Measurements from ENCODE around the gene SRR.

SRR gene

DNA sequence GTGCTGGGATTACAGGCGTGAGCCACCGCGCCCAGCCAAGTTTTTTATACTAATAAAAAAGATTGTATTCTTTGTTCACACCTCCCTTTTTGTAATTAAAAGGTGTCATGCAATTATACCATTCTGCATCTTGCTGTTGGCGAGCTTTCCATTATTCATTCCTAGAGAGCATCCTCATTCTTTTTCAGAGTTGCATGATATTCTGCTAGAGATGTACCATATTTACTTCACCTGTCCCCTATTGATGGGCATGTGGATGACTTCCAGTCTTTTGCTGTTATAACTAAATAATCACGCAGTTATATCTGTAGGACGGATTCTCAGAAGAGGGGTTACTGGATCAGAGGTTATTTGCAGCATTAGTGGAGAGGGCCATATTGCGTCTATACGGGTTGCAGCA is 50.6 kb downstream of the SRR start:
- H3K9me3 ChIP-seq (replicated peaks; ENCODE audit: low read length): no peaks in the 10 kb centered on the region
- H3K9ac ChIP-seq (ENCODE audit: low read depth, low read length): no peak overlapping the region
- H3K4me1 ChIP-seq (ENCODE audit: control insufficient read depth, insufficient read depth, low read length): peaks cover 9% of the 10 kb centered on the region
- no peak overlapping the region for H3K4me2 ChIP-seq (ENCODE audit: low read length)
- no peak overlapping the region for H3K4me3 ChIP-seq (ENCODE audit: low read length)
- H3K36me3 ChIP-seq (ENCODE audit: insufficient read depth, low read length): peaks cover 4% of the 10 kb centered on the region
- H3K27me3 ChIP-seq (ENCODE audit: control insufficient read depth, insufficient read depth, low read length): no peaks in the 10 kb centered on the region

DNA sequence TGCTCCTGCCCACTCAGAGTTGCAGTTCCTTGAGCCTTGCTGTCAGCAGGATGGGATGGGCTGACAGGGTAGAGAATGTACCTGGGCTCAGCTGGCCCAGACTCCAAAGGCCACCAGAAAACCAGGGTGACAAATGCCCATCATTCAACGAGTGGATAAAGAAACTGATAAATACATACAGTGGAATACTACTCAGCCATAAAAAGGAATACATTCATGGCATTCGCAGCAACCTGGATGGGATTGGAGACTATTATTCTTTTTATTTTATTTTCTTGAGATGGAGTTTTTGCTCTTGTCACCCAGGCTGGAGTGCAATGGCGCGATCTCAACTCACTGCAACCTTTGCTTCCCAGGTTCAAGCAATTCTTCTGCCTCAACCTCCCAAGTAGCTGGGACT is 53.5 kb downstream of the SRR start:
- H3K9me3 ChIP-seq (replicated peaks; ENCODE audit: low read length): no peaks in the 10 kb centered on the region
- no peak overlapping the region for H3K4me3 ChIP-seq (ENCODE audit: low read length)
- H3K36me3 ChIP-seq (ENCODE audit: insufficient read depth, low read length): peaks cover 4% of the 10 kb centered on the region
- peaks cover 17% of the 10 kb centered on the region for H3K4me1 ChIP-seq (ENCODE audit: control insufficient read depth, insufficient read depth, low read length)
- no peak overlapping the region for H3K4me2 ChIP-seq (ENCODE audit: low read length)
- H3K27me3 ChIP-seq (ENCODE audit: control insufficient read depth, insufficient read depth, low read length): no peaks in the 10 kb centered on the region
- H3K9ac ChIP-seq (ENCODE audit: low read depth, low read length): no peak overlapping the region

DNA sequence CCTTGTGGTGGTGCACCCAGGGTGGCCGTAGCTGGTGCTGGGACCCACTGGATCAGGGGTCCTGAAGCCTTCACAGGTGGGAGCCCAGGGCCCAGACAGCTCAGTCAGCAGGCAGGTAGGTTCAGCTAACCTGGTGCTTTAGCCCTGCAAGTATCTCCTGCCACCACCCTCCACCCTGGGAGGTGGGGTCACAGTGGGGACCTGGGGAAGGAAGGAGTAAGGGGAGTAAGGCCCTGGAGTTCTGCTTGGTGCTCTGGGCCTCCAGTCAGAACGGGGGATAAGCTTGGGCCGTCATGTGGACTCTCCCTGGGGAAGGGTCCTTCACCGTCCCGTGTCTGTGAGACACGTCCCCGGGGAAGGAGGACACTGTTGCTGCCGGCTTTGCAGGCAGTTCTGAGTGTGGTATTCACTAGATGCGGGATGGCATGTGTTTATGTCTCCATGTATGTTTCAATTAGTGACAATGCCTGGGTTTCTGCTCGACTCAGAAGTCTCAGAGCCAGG is 54.2 kb downstream of the SRR start:
- H3K27me3 ChIP-seq (ENCODE audit: control insufficient read depth, insufficient read depth, low read length): no peaks in the 10 kb centered on the region
- H3K4me1 ChIP-seq (ENCODE audit: control insufficient read depth, insufficient read depth, low read length): peaks cover 17% of the 10 kb centered on the region
- H3K9me3 ChIP-seq (replicated peaks; ENCODE audit: low read length): no peaks in the 10 kb centered on the region
- H3K9ac ChIP-seq (ENCODE audit: low read depth, low read length): no peak overlapping the region
- H3K4me3 ChIP-seq (ENCODE audit: low read length): no peak overlapping the region
- no peak overlapping the region for H3K4me2 ChIP-seq (ENCODE audit: low read length)
- H3K36me3 ChIP-seq (ENCODE audit: insufficient read depth, low read length): peaks cover 6% of the 10 kb centered on the region

DNA sequence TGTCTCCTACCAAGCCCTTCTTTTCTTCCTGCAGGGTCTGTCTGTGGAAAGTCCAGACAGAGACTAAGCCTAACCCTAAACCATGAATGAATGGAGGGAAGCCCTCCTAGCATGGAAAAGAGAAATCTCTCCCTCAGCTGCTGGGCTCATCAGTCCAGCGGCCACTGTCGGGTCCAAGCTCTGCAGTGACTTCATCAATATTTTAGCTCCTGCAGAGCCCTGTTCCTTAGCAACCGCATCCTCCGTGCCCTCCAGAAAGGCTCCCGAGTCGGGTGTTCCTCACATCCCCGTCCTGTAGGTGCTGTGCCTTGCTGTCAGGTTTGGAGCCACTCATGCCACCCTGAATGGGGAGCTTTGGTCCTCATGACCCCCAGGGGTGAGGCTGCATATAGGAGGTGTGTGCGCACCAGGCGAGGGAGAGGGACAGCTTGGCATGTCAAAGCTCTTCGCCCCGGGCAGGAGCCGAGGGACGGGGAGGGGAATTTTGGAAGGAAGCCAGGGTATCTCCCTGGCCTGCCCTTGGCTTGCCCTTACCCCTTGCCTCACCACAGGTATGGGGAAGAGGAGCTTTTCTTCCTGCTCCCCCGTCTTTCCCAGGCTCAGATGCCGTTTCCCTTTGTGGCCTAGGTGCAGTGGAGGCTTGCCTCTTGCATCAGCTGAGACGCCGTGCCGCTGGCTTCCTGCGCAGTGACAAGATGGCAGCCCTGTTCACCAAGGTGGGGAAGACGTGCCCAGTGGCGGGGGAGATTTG is 57.4 kb downstream of the SRR start:
- Histone ChIP-seq H3K9me3 (replicated peaks; ENCODE audit: low read length) (no peaks in the 10 kb centered on the region), H3K4me3 (ENCODE audit: low read length) (no peak overlapping the region), H3K9ac (ENCODE audit: low read depth, low read length) (no peak overlapping the region), H3K36me3 (ENCODE audit: insufficient read depth, low read length) (peaks cover 20% of the 10 kb centered on the region), H3K4me2 (ENCODE audit: low read length) (no peak overlapping the region), H3K4me1 (ENCODE audit: control insufficient read depth, insufficient read depth, low read length) (peaks cover 17% of the 10 kb centered on the region), H3K27me3 (ENCODE audit: control insufficient read depth, insufficient read depth, low read length) (no peaks in the 10 kb centered on the region)

DNA sequence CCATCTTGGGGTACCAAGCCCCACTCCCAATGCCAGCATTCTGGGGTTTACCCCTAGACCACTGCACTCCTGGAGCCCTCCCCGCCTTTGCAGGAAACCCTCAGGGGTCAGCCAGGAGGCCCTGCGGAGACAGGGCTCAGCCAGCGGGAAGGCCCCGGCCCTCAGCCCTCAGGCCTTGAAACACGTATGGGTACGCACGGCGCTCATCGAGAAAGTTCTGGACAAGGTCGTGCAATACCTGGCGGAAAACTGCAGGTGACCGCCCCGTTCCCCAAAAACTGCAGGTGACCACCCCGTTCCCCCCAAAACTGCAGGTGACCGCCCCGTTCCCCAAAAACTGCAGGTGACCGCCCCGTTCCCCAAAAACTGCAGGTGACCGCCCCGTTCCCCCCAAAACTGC is 58.3 kb downstream of the SRR start:
- Histone ChIP-seq H3K9me3 (replicated peaks; ENCODE audit: low read length) (no peaks in the 10 kb centered on the region), H3K4me2 (ENCODE audit: low read length) (no peak overlapping the region), H3K27me3 (ENCODE audit: control insufficient read depth, insufficient read depth, low read length) (no peaks in the 10 kb centered on the region), H3K4me3 (ENCODE audit: low read length) (no peak overlapping the region), H3K4me1 (ENCODE audit: control insufficient read depth, insufficient read depth, low read length) (peaks cover 17% of the 10 kb centered on the region), H3K36me3 (ENCODE audit: insufficient read depth, low read length) (peaks cover 25% of the 10 kb centered on the region), H3K9ac (ENCODE audit: low read depth, low read length) (no peak overlapping the region)

DNA sequence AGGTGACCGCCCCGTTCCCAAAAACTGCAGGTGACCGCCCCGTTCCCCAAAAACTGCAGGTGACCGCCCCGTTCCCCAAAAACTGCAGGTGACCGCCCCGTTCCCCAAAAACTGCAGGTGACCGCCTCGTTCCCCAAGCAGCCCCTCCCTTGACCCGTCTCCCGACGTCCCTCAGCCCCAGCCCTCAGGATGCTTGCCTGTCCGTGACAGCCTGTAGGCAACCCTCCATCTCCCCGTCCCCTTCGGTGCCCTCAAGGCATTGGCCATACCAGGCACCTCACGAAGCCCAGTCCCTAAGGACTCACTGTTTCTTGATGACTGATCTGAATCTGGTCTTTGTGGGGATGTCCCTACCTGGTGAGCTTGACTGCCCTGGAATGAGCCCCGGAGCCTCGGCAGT is 58.7 kb downstream of the SRR start:
- Histone ChIP-seq H3K4me1 (ENCODE audit: control insufficient read depth, insufficient read depth, low read length) (peaks cover 17% of the 10 kb centered on the region), H3K36me3 (ENCODE audit: insufficient read depth, low read length) (peaks cover 25% of the 10 kb centered on the region), H3K27me3 (ENCODE audit: control insufficient read depth, insufficient read depth, low read length) (no peaks in the 10 kb centered on the region), H3K4me2 (ENCODE audit: low read length) (no peak overlapping the region), H3K4me3 (ENCODE audit: low read length) (no peak overlapping the region), H3K9ac (ENCODE audit: low read depth, low read length) (no peak overlapping the region), H3K9me3 (replicated peaks; ENCODE audit: low read length) (no peaks in the 10 kb centered on the region)

DNA sequence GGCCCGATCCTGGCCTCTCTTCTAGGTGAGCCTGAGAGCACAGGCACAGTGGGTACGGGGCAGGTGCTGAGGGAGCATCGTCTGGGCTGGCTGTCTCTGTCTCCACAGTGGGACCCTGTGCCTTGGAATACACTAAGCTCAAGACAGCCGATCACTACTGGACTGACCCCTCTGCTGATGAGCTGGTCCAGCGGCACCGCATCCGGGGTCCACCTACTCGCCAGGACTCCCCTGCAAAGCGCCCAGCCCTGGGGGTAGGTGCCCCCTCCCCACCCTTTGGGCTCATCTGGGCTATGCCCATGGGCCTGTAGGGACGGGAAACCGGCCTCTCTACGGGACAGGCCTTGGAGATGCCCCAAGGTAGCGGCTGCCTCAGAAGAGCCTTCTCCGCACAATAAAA is 59.1 kb downstream of the SRR start:
- H3K9me3 ChIP-seq (replicated peaks; ENCODE audit: low read length): no peaks in the 10 kb centered on the region
- no peak overlapping the region for H3K9ac ChIP-seq (ENCODE audit: low read depth, low read length)
- peaks cover 22% of the 10 kb centered on the region for H3K36me3 ChIP-seq (ENCODE audit: insufficient read depth, low read length)
- H3K4me2 ChIP-seq (ENCODE audit: low read length): no peak overlapping the region
- no peak overlapping the region for H3K4me3 ChIP-seq (ENCODE audit: low read length)
- H3K4me1 ChIP-seq (ENCODE audit: control insufficient read depth, insufficient read depth, low read length): peaks cover 17% of the 10 kb centered on the region
- no peaks in the 10 kb centered on the region for H3K27me3 ChIP-seq (ENCODE audit: control insufficient read depth, insufficient read depth, low read length)

DNA sequence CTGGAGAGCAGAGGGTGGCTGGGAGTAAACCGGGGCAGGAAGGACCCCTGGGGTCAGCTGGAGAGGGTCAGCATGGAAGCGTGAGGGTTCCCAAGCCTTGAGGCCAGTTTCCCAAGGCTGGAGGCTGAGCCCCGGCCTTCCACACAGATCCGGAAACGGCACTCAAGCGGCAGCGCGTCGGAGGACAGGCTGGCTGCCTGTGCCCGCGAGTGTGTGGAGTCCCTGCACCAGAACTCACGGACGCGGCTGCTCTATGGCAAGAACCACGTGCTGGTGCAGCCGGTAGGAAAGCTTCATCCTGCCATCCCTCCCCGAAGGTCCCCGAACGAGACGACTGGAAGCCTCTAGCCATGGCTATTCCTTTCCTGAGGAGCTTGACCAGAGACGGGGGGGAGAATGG is 59.6 kb downstream of the SRR start:
- peaks cover 17% of the 10 kb centered on the region for H3K4me1 ChIP-seq (ENCODE audit: control insufficient read depth, insufficient read depth, low read length)
- no peaks in the 10 kb centered on the region for H3K9me3 ChIP-seq (replicated peaks; ENCODE audit: low read length)
- peaks cover 21% of the 10 kb centered on the region for H3K36me3 ChIP-seq (ENCODE audit: insufficient read depth, low read length)
- H3K4me3 ChIP-seq (ENCODE audit: low read length): no peak overlapping the region
- H3K27me3 ChIP-seq (ENCODE audit: control insufficient read depth, insufficient read depth, low read length): no peaks in the 10 kb centered on the region
- no peak overlapping the region for H3K4me2 ChIP-seq (ENCODE audit: low read length)
- no peak overlapping the region for H3K9ac ChIP-seq (ENCODE audit: low read depth, low read length)

DNA sequence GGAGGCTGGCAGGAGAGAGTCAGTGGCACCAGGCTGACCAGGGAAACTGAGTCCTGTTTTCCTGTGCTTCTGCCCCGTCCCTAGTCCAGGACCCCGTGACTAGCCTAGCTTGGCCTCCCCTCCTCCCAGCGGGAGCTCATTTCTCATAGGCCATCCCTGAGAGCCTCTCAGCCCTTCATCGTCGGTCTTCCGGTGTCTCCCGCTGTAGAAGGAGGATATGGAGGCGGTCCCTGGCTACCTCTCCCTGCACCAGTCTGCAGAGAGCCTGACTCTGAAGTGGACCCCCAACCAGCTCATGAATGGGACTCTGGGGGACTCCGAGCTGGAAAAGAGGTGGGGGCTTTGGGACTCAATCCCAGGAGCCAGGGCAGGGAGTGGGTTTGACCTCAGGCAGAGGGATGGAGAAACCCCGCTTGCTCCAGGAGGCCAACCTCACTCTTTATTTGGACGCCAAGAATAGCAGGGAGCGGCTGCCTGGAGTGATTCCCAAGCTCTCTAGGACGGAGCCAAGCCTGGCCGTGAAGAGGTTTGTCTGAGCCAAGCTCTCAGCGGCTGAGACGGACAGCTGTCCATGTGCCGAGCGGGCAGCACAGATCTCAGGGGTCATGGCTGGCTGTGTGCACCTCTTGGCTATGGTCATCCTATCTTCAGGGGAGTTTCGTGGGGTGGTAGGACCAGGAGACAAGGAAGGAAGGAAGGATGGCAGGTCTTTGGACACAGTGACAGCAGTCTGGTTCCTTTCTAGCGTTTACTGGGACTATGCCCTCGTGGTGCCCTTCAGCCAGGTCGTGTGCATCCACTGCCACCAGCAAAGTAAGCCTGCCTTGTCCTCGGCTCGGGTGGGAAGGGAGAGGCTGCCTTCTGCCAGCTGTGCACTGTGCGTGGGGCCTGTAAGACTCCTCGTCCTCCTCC is 60.4 kb downstream of the SRR start:
- no peak overlapping the region for H3K9ac ChIP-seq (ENCODE audit: low read depth, low read length)
- no peak overlapping the region for H3K4me3 ChIP-seq (ENCODE audit: low read length)
- H3K27me3 ChIP-seq (ENCODE audit: control insufficient read depth, insufficient read depth, low read length): no peaks in the 10 kb centered on the region
- peaks cover 21% of the 10 kb centered on the region for H3K36me3 ChIP-seq (ENCODE audit: insufficient read depth, low read length)
- H3K9me3 ChIP-seq (replicated peaks; ENCODE audit: low read length): no peaks in the 10 kb centered on the region
- peaks cover 11% of the 10 kb centered on the region for H3K4me1 ChIP-seq (ENCODE audit: control insufficient read depth, insufficient read depth, low read length)
- no peak overlapping the region for H3K4me2 ChIP-seq (ENCODE audit: low read length)

DNA sequence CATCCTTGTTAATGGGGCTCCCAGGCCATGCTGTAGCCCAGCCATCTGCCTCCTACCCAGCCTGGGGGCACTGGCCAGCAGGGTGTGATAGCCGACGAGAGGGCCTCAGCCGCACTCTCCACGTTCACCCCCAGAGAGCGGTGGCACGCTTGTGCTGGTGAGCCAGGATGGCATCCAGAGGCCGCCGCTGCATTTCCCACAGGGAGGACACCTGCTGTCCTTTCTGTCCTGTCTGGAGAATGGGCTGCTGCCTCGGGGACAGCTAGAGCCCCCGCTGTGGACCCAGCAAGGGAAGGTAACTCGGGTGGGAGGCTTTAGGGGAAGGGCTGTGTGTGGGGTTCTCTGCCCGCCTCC is 61.0 kb downstream of the SRR start:
- Histone ChIP-seq H3K36me3 (ENCODE audit: insufficient read depth, low read length) (peaks cover 21% of the 10 kb centered on the region), H3K4me1 (ENCODE audit: control insufficient read depth, insufficient read depth, low read length) (peaks cover 4% of the 10 kb centered on the region), H3K9me3 (replicated peaks; ENCODE audit: low read length) (no peaks in the 10 kb centered on the region), H3K9ac (ENCODE audit: low read depth, low read length) (no peak overlapping the region), H3K27me3 (ENCODE audit: control insufficient read depth, insufficient read depth, low read length) (no peaks in the 10 kb centered on the region), H3K4me3 (ENCODE audit: low read length) (no peak overlapping the region), H3K4me2 (ENCODE audit: low read length) (no peak overlapping the region)

DNA sequence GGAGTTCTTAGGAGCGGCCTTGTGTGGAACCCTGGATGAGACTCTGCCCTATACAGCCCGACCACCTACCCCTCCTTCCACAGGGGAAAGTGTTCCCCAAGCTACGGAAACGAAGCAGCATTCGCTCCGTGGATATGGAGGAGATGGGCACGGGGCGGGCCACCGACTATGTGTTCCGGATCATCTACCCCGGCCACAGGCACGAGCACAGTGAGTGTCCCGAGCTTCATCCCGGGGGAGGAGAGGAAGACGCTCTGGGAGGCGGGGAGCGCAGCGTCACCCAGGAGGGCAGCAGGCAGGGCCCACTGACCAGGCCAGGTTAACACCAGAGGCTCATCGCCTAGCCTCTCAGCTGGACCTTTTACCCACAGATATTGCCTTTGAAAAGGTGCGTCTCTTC is 61.4 kb downstream of the SRR start:
- no peak overlapping the region for H3K9ac ChIP-seq (ENCODE audit: low read depth, low read length)
- H3K36me3 ChIP-seq (ENCODE audit: insufficient read depth, low read length): peaks cover 21% of the 10 kb centered on the region
- H3K4me2 ChIP-seq (ENCODE audit: low read length): no peak overlapping the region
- H3K4me3 ChIP-seq (ENCODE audit: low read length): no peak overlapping the region
- no peaks in the 10 kb centered on the region for H3K27me3 ChIP-seq (ENCODE audit: control insufficient read depth, insufficient read depth, low read length)
- H3K4me1 ChIP-seq (ENCODE audit: control insufficient read depth, insufficient read depth, low read length): peaks cover under 1% of the 10 kb centered on the region
- no peaks in the 10 kb centered on the region for H3K9me3 ChIP-seq (replicated peaks; ENCODE audit: low read length)
